Stimulated activated CD4-positive, alpha-beta T cell treated with anti-CD3 and anti-CD28 coated beads, Interleukin-2, amount 100 ng/mL, for 24 hours (primary cell): Measurements from ENCODE around the gene SLC44A4.
"Not testable (repeated sequence)": the region's sequence is repeated elsewhere in the genome, so short reads cannot be mapped to it uniquely, and the experiment has no call there.

Experiments
- DNase-seq, 2 donors: peaks; one replicate each; pipeline ENCODE4 v3.0.0-alpha.2; 2020

SLC44A4 gene

GRCh38 chr6:31825553-31825952 lies 53.2 kb downstream of the SLC44A4 start:
- DNase-seq: no peak

- not testable (repeated sequence) for DNase-seq
These were observed 55.1 kb downstream of the SLC44A4 start for GRCh38 chr6:31823592-31824196.

- peak; percentile 65 to 70 for DNase-seq
These were observed 56.6 kb downstream of the SLC44A4 start for GRCh38 chr6:31822036-31822821.

- peak; percentile 78 to 82 for DNase-seq
These were observed 57.3 kb downstream of the SLC44A4 start for GRCh38 chr6:31821301-31822035.

- not testable (repeated sequence) for DNase-seq
These were observed 58.4 kb downstream of the SLC44A4 start for GRCh38 chr6:31820399-31820798.

- DNase-seq: no peak
These were observed 58.9 kb downstream of the SLC44A4 start for GRCh38 chr6:31819871-31820299.

GRCh38 chr6:31817929-31818511 lies 60.8 kb downstream of the SLC44A4 start:
- not testable (repeated sequence) for DNase-seq

- DNase-seq: peak in 1 of 2 donors; percentile 14
These were observed 61.5 kb downstream of the SLC44A4 start for GRCh38 chr6:31817133-31817928.

- peak; percentile 60 to 72 for DNase-seq
These were observed 63.6 kb downstream of the SLC44A4 start, which contains the start of the genes HSPA1A and HSPA1L for GRCh38 chr6:31815025-31815838. Gene HSPA1A (plus strand): TSS chr6:31815543. CDS start chr6:31815757, 214 bp downstream. Gene HSPA1L (minus strand): TSS chr6:31815283. CDS start chr6:31811972, 3,311 bp downstream.

GRCh38 chr6:31814677-31815024 lies 64.1 kb downstream of the SLC44A4 start:
- peak; percentile 74 to 75 for DNase-seq

- no peak for DNase-seq
These were observed 65.3 kb downstream of the SLC44A4 start for GRCh38 chr6:31813465-31813849.
